ENCODE measurements around the gene MAN2A2.

DNA sequence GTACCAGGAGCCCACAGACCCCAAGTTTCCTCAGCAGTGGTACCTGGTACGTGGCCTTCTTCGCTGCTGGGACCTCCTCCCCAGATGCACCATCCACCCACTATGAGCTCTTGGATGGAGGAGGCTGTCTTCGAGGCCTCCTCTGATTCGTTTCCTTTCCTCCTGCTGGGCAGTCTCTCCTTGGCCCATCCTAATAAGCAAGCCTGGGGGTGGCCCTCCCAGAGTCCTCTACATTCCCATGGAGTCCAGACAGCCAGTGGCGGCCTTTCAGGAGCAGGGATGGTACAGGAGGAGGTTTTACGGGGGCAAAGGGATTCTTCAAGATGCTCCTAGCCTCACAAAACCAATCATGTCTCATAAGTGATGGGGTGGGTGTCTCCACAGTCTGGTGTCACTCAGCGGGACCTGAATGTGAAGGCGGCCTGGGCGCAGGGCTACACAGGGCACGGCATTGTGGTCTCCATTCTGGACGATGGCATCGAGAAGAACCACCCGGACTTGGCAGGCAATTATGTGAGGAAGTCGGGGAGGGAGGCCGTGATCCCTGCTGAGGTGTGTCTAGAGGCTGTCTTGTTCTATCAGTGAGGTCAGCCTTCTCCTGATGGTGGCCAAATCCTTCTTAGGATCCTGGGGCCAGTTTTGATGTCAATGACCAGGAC, 26.5 kb upstream of the MAN2A2 start:
- TF ChIP-seq ZNF384 (IDR thresholded peaks at IDR 0.05; ENCODE audit: low read depth, low read length), result no peak
- TF ChIP-seq MAFK (IDR thresholded peaks at IDR 0.05; ENCODE audit: low read length), result no peak
- TF ChIP-seq EZH2 (IDR thresholded peaks at IDR 0.05; ENCODE audit: borderline replicate concordance, low read depth, low read length), result no peak
